ENCODE measurements around the gene BARHL1. TPM values are rescaled to one million over a fixed set of nuclear protein-coding genes. Genes with fewer than 3 reads are reported as not detected.

The BARHL1 gene
- total and polyA plus RNA-seq, 9 of the 15 experiments (the other 6 are each of a cell fraction or from before 2014, with no cell fraction given): not detected

GRCh38 chr9:132577119-132577518, 5.3 kb upstream of the BARHL1 start:
- ChIA-PET CTCF (ENCODE audit: low intra/inter-chr PET ratio) (no interaction called here), POLR2A (interaction anchor here (0.6 to 1.4 kb wide), 2 partner anchors 13 to 46 kb away, joined by 3 read pairs; no protein-coding TSS in a partner anchor)
- Histone ChIP-seq H3K4me2 (ENCODE audit: insufficient read depth, low read length) (no peak overlapping the region), H2AFZ (ENCODE audit: low read depth, low read length) (no peak overlapping the region), H3K9me1 (ENCODE audit: control insufficient read depth, insufficient read depth, low read length) (no peaks in the 10 kb centered on the region), H3K9ac (ENCODE audit: insufficient read depth in 1 of 2, low read depth in 2 of 2, low read length in 2 of 2) (no peak overlapping the region), H4K20me1 (replicated peaks; ENCODE audit: control insufficient read depth, insufficient read depth, low read length) (peaks cover 27% of the 10 kb centered on the region), H3K4me3 (no peak overlapping the region), H3K27ac (ENCODE audit: extremely low read depth, low read depth, low read length) (no peak overlapping the region), H3K9me3 (replicated peaks; ENCODE audit: control insufficient read depth, insufficient read depth, low read depth, low read length) (no peaks in the 10 kb centered on the region), H3K79me2 (ENCODE audit: control insufficient read depth, insufficient read depth, low read length) (no peaks in the 10 kb centered on the region), H3K4me1 (replicated peaks in 1 of 2; ENCODE audit: control insufficient read depth in 2 of 2, insufficient read depth in 2 of 2, low read length in 2 of 2) (peaks cover 0 to 6% of the 10 kb centered on the region in 2 experiments; a peak in 2 of 5 replicates), H3K36me3 (ENCODE audit: control insufficient read depth, insufficient read depth, low read length) (no peaks in the 10 kb centered on the region), H3K27me3 (ENCODE audit: control insufficient read depth in 2 of 2, insufficient read depth in 2 of 2, low read length in 2 of 2) (peaks cover 3 to 57% of the 10 kb centered on the region in 2 experiments; a peak in 3 of 5 replicates)
- intact Hi-C loops (cut with micrococcal nuclease): loop anchor here (5.0 kb wide), 2 partner anchors 220 to 410 kb away; no protein-coding TSS in a partner anchor
- no peak for ATAC-seq
- TF ChIP-seq POLR2AphosphoS2 (IDR thresholded peaks at IDR 0.05; ENCODE audit: low read length) (no peak), FOSL1 (tag; conservative IDR thresholded peaks at IDR 0.05) (no peak), CXXC5 (CRISPR knock-in tag; IDR thresholded peaks at IDR 0.05) (no peak), CEBPB (tag; IDR thresholded peaks at IDR 0.05) (no peak), DNMT1 (IDR thresholded peaks at IDR 0.05) (no peak), JUND (IDR thresholded peaks at IDR 0.05; ENCODE audit: borderline replicate concordance, low read depth, low read length) (no peak), JUND (tag; IDR thresholded peaks at IDR 0.05; ENCODE audit: borderline replicate concordance, low read depth, low read length) (no peak), MCM3 (IDR thresholded peaks at IDR 0.05) (no peak), MCM2 (IDR thresholded peaks at IDR 0.05; ENCODE audit: low read depth) (no peak)
- TF ChIP-seq, protein P1, sequence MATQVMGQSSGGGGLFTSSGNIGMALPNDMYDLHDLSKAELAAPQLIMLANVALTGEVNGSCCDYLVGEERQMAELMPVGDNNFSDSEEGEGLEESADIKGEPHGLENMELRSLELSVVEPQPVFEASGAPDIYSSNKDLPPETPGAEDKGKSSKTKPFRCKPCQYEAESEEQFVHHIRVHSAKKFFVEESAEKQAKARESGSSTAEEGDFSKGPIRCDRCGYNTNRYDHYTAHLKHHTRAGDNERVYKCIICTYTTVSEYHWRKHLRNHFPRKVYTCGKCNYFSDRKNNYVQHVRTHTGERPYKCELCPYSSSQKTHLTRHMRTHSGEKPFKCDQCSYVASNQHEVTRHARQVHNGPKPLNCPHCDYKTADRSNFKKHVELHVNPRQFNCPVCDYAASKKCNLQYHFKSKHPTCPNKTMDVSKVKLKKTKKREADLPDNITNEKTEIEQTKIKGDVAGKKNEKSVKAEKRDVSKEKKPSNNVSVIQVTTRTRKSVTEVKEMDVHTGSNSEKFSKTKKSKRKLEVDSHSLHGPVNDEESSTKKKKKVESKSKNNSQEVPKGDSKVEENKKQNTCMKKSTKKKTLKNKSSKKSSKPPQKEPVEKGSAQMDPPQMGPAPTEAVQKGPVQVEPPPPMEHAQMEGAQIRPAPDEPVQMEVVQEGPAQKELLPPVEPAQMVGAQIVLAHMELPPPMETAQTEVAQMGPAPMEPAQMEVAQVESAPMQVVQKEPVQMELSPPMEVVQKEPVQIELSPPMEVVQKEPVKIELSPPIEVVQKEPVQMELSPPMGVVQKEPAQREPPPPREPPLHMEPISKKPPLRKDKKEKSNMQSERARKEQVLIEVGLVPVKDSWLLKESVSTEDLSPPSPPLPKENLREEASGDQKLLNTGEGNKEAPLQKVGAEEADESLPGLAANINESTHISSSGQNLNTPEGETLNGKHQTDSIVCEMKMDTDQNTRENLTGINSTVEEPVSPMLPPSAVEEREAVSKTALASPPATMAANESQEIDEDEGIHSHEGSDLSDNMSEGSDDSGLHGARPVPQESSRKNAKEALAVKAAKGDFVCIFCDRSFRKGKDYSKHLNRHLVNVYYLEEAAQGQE (IDR thresholded peaks at IDR 0.05; ENCODE audit: borderline replicate concordance): no peak
- TF ChIP-seq, protein P1 (CRISPR knock-in tag; IDR thresholded peaks at IDR 0.05; ENCODE audit: low read depth): no peak
- BruUV-seq (replicated peaks): no TSS peak
- FAIRE-seq: no peak
- no peak for DNase-seq (ENCODE audit: extremely low read depth in 1 of 4, low spot score in 3 of 4)
- in situ Hi-C loops (cut with MboI): loop anchor here (5.0 kb wide), 1 partner anchor 165 kb away; the partner anchor contains the start of gene CFAP77

Measured in K562 (cell line).